A673 (cell line): ENCODE results near the gene STAMBPL1. TPM values are rescaled to one million over a fixed set of nuclear protein-coding genes. Genes with fewer than 3 reads are reported as not detected.
A peak's percentile ranks its signal among the peaks of the same experiment; 100 is the strongest.

Experiments
- BruUV-seq: library from RNA; stranded (reverse); fragments of 400-500 nt; replicated peaks from 2 replicates; lab custom pipeline; 2021; lab: Mats Ljungman, UMichigan
- CTCF ChIA-PET: fragments of 300-600 bp; sonication (Branson Sonifier 250); formaldehyde crosslinking; loops from one replicate; lab custom pipeline; 2022; ENCODE audit warnings: antibody characterized with exemption; lab: Charles Lee
- POLR2A ChIA-PET: fragments of 300-600 bp; sonication (Branson Sonifier 250); formaldehyde crosslinking; loops from one replicate; lab custom pipeline; 2022; ENCODE audit warnings: antibody characterized with exemption; ENCODE audit not compliant: low non-redundant PET; lab: Charles Lee
- DNase-seq: peaks from one replicate; pipeline ENCODE4 v3.0.0-alpha.2; 2015; ENCODE audit warnings: low spot score
- H3K27ac ChIP-seq: fragments of 200-600 bp; sonication (generic); 2 replicates; pipeline ENCODE4 v1.5.1; 2016; ENCODE audit warnings: mixed run types, low read depth, mild to moderate bottlenecking, mixed read lengths, antibody characterized with exemption, low read length; ENCODE audit not compliant: poor library complexity, severe bottlenecking
- H3K27me3 ChIP-seq: fragments of 200-600 bp; sonication (generic); replicated peaks from 2 replicates; pipeline ENCODE4 v1.6.1; 2017; ENCODE audit warnings: mixed run types, low read depth, mild to moderate bottlenecking, mixed read lengths, antibody characterized with exemption, low read length; ENCODE audit not compliant: insufficient read depth, poor library complexity
- H3K36me3 ChIP-seq: fragments of 200-600 bp; sonication (generic); 2 replicates; pipeline ENCODE4 v1.6.1; 2016; ENCODE audit warnings: mixed run types, mild to moderate bottlenecking, mixed read lengths, antibody characterized with exemption, low read length; ENCODE audit not compliant: insufficient read depth, poor library complexity, severe bottlenecking
- H3K4me1 ChIP-seq: fragments of 200-600 bp; sonication (generic); 2 replicates; pipeline ENCODE4 v1.6.1; 2017; ENCODE audit warnings: mixed run types, mild to moderate bottlenecking, mixed read lengths, antibody characterized with exemption, low read length; ENCODE audit not compliant: insufficient read depth, poor library complexity, severe bottlenecking
- H3K4me3 ChIP-seq: fragments of 200-600 bp; sonication (generic); 2 replicates; pipeline ENCODE4 v1.5.1; 2016; ENCODE audit warnings: low read depth, mixed run types, mild to moderate bottlenecking, mixed read lengths, low read length; ENCODE audit not compliant: poor library complexity, severe bottlenecking
- H3K9me3 ChIP-seq: fragments of 200-600 bp; sonication (generic); 2 replicates; pipeline ENCODE4 v1.6.1; 2016; ENCODE audit warnings: mixed run types, low read depth, mild to moderate bottlenecking, mixed read lengths, antibody characterized with exemption, low read length; ENCODE audit not compliant: poor library complexity, severe bottlenecking
- EZH2 ChIP-seq: fragments of 200-600 bp; sonication (generic); IDR thresholded peaks from 2 replicates; pipeline ENCODE4 v1.6.1; 2017; ENCODE audit warnings: borderline replicate concordance, low read depth, mild to moderate bottlenecking, mixed read lengths, antibody characterized with exemption, low read length; ENCODE audit not compliant: poor library complexity, severe bottlenecking
- intact Hi-C: fragments of 100-400 bp; cut with micrococcal nuclease; formaldehyde crosslinking; loops from one replicate; pipeline ENCODE4 v1.10.0; 2022; ENCODE audit not compliant: unreplicated experiment
- total RNA-seq: library from RNA; stranded (reverse); gene quantifications from 2 replicates; pipeline ENCODE4 v1.2.3, GENCODE V29; 2021
- TF ChIP-seq, protein P1 (sequence below): fragments of 300-800, 200-600 bp; sonication (generic); conservative IDR thresholded peaks from 2 replicates; pipeline ENCODE4 v1.5.1; 2017; ENCODE audit warnings: low read depth, mild to moderate bottlenecking, antibody characterized with exemption, low read length, moderate library complexity, mixed read lengths

The STAMBPL1 gene
- total RNA-seq, 1 experiment from 2014 or later = 71.8 TPM

DNA sequence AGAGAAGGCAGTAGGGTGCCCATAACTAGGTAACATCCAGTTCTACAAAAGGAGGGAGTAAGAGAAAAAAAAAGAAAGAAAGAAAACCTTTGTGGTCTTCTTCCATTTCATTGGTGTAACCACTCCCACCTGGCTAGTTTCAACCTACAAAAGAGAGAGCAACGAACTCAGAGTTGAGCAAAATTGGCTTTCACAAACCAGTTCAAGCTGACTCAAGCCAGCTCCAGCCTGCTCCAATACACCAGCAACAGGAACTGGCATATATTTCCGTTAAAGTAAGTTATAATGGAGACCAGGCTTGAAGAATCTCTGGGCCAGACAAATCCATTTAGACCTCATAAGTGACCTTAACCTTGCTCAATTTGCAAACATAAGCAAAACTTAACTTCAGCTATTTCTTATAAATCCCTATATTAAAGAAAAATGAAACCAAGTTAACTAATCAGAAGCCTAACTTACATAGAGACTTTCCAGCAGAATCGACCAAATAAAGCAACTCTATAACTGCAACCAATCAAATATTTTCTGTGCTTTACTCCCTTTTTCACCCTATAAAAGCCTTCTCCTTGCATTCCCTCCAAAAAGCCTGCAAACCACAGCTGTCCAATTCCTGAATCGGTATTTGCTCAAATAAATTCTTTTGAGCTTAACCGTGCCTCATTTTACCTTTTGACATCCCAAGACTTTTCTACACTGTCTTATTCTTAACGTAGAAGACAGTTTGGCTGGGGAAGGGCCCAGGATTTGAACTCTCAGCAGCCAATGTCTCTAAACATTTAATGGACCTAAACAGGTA, 38.5 kb upstream of the STAMBPL1 start:
- no peak overlapping the region for H3K27ac ChIP-seq
- DNase-seq = no peak
- H3K4me1 ChIP-seq = no peaks in the 10 kb centered on the region
- H3K9me3 ChIP-seq = no peaks in the 10 kb centered on the region
- intact Hi-C loops = no loop called here
- POLR2A ChIA-PET = no interaction called here
- no peak overlapping the region for H3K4me3 ChIP-seq
- no peaks in the 10 kb centered on the region for H3K36me3 ChIP-seq
- BruUV-seq = no TSS peak
- CTCF ChIA-PET = interaction anchor here (1.4 kb wide), 1 partner anchor 91 kb away, joined by 3 read pairs; no protein-coding TSS in a partner anchor
- no peaks in the 10 kb centered on the region for H3K27me3 ChIP-seq
- TF ChIP-seq, protein P1, sequence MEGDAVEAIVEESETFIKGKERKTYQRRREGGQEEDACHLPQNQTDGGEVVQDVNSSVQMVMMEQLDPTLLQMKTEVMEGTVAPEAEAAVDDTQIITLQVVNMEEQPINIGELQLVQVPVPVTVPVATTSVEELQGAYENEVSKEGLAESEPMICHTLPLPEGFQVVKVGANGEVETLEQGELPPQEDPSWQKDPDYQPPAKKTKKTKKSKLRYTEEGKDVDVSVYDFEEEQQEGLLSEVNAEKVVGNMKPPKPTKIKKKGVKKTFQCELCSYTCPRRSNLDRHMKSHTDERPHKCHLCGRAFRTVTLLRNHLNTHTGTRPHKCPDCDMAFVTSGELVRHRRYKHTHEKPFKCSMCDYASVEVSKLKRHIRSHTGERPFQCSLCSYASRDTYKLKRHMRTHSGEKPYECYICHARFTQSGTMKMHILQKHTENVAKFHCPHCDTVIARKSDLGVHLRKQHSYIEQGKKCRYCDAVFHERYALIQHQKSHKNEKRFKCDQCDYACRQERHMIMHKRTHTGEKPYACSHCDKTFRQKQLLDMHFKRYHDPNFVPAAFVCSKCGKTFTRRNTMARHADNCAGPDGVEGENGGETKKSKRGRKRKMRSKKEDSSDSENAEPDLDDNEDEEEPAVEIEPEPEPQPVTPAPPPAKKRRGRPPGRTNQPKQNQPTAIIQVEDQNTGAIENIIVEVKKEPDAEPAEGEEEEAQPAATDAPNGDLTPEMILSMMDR = no peak
- no peak for TF ChIP-seq EZH2

DNA sequence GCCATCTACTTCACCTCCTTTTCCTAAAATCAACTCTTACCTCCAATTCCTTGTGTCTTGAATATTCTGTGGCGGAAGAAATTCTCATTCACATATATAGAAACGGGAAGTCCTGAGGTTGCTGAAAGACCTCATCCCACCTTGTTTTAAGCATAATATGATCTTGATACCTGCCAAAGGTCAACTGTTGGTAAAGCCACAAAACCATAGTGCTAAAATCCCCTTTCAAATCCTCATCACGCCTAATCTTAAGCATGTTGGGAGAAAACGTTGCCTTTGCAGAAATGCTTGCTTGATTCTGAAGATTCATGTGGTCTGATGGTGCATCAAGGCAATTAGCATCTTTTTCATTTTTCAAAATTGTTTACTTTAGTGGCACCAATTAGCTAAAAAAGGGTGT, 36.9 kb upstream of the STAMBPL1 start:
- no peak for DNase-seq
- no TSS peak for BruUV-seq
- H3K27ac ChIP-seq = no peak overlapping the region
- H3K4me3 ChIP-seq = no peak overlapping the region
- H3K9me3 ChIP-seq = no peaks in the 10 kb centered on the region
- H3K4me1 ChIP-seq = no peaks in the 10 kb centered on the region
- no peak for TF ChIP-seq EZH2
- TF ChIP-seq, protein P1 = no peak
- no peaks in the 10 kb centered on the region for H3K27me3 ChIP-seq
- no peaks in the 10 kb centered on the region for H3K36me3 ChIP-seq
- ChIA-PET POLR2A (no interaction called here), CTCF (no interaction called here)
- intact Hi-C loops = no loop called here

DNA sequence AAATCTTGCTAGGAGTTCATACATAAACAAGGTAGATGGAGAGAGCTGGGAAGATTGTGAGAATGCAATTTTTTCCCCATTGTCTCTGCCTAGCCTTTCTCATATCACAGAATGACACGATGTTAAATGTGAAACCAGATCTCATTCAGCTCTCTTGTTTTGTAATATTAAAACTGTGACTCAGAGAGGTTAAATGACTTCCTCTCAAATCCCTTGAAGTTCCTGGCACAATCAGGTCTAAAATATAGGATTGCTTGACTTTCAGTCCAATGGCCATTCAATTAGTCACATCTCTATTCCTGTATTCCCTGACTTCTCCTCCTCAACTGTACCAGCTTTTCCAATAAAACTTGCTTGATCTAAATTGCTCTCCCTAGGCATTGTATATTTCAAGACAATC, 31.5 kb upstream of the STAMBPL1 start:
- CTCF ChIA-PET = no interaction called here
- Histone ChIP-seq H3K9me3 (no peaks in the 10 kb centered on the region), H3K4me1 (peaks cover 22% of the 10 kb centered on the region), H3K4me3 (no peak overlapping the region), H3K36me3 (no peaks in the 10 kb centered on the region), H3K27ac (no peak overlapping the region), H3K27me3 (no peaks in the 10 kb centered on the region)
- TF ChIP-seq, protein P1 = no peak
- no peak for TF ChIP-seq EZH2
- intact Hi-C loops = no loop called here
- POLR2A ChIA-PET = no interaction called here
- DNase-seq = peak; percentile 49
- BruUV-seq = no TSS peak
